Measurements from ENCODE around the gene SLC4A2. TPM values are rescaled to one million over a fixed set of nuclear protein-coding genes. Genes with fewer than 3 reads are reported as not detected.
"Not testable (repeated sequence)": the region's sequence is repeated elsewhere in the genome, so short reads cannot be mapped to it uniquely, and the experiment has no call there.

The SLC4A2 gene
- 10 to 100 TPM; 58.7 to 85.0 TPM for total RNA-seq

DNA sequence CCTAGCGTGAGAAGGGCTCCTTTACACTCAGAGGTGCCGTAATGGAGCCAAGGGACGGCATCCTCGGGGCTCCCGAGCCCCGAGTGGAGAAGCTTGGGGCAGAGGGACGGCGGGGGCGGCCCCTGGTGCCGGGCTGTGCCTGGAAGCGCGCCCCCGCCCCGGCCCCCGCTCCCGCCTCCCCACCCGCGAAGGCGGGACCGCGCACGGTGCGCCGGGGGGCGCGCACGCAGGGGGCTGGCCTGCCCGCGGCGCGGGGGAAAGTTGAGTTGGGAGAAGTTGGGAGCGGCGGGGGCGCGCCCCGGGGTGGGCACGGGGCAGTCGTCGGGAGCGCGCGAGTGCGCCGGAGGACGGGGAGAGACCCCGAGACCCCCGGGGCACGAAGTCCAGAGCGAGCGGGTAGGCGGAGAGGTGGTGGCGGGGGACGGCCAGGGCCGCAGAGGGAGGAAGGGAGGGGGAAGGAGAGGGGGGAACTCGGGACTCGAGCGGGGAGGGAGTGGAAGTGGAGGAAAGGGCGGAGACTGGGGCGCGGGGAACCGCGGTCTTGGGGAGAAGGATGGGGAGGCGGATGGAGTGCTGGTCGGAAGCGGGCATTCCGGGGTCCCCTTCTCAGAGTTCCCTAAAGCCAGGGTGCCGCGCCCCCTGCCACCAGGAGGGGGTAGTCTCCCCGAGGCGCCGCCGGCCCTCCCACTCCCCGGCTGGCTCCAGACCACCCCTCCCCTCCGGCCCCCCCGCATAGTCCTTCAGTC is at the start of gene SLC4A2:
SLC4A2 (plus strand) TSS at position 223 of the 746 bp plus-strand sequence. CDS start 2,399 bp downstream, outside the sequence.
- peak; percentile 79 for DNase-seq
- no peaks in the 10 kb centered on the region for H3K9me3 Mint-ChIP-seq (ENCODE audit: low read depth)
- ChIA-PET CTCF (interaction anchor here (0.6 to 1.0 kb wide), 6 partner anchors 8 to 185 kb away, joined by 3 to 5 read pairs (median 4); no protein-coding TSS in a partner anchor), POLR2A (interaction anchor here (0.6 kb wide), 1 partner anchor 293 kb away, joined by 4 read pairs; no protein-coding TSS in a partner anchor)
- peaks cover 28% of the 10 kb centered on the region for H3K4me1 Mint-ChIP-seq
- H3K36me3 Mint-ChIP-seq (ENCODE audit: low read depth), result peaks cover 5% of the 10 kb centered on the region
- H3K27me3 Mint-ChIP-seq, result no peaks in the 10 kb centered on the region
- peak within 1 kb of the TSS; percentile 94 for H3K27ac Mint-ChIP-seq
- peak within 1 kb of the TSS; percentile 81 for H3K4me3 Mint-ChIP-seq
- ATAC-seq, result peak; percentile 7
- intact Hi-C loops (cut with DNase I, micrococcal nuclease), result loop anchor here (2.0 to 5.0 kb wide), 5 partner anchors 41 to 1932 kb away; partner anchors contain the start of genes ZNF425 (in 1 of the 2), ZNF775 (in 1 of the 2) and ZNF862 (in 1 of the 2)

DNA sequence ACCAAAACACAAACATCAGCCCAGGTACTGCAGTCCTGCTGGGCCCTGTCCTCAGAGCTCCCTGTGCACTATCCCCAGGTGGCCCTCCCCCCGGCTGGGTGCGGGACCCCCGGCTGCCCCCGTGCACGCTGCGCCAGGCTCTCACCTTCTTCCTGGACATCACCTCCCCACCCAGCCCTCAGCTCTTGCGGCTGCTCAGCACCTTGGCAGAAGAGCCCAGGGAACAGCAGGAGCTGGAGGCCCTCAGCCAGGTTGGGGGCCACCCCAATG is 49.4 kb upstream of the SLC4A2 start:
- no peaks in the 10 kb centered on the region for H3K9me3 Mint-ChIP-seq (ENCODE audit: low read depth)
- peaks cover 5% of the 10 kb centered on the region for H3K36me3 Mint-ChIP-seq (ENCODE audit: low read depth)
- no peaks in the 10 kb centered on the region for H3K27me3 Mint-ChIP-seq
- POLR2A ChIA-PET, result interaction anchor here (0.6 kb wide), 1 partner anchor 430 kb away, joined by 3 read pairs; the partner anchor contains the start of gene CRYGN
- no peak for ATAC-seq
- intact Hi-C loops (cut with DNase I, micrococcal nuclease), result loop anchor here (5.0 kb wide), 3 partner anchors 38 to 217 kb away; partner anchors contain the start of genes ABCF2 (in 1 of the 2), CDK5 (in 1 of the 2) and SLC4A2 (in 1 of the 2)
- H3K4me1 Mint-ChIP-seq, result peaks cover 63% of the 10 kb centered on the region
- peak overlapping the region; percentile 66 for H3K4me3 Mint-ChIP-seq
- DNase-seq, result no peak
- H3K27ac Mint-ChIP-seq, result no peak overlapping the region
- CTCF ChIA-PET, result interaction anchor here (0.8 to 6.1 kb wide), 12 partner anchors 10 to 563 kb away, joined by 3 to 43 read pairs (median 4); partner anchors contain the start of gene NOS3

- Mint-ChIP-seq H3K9me3 (ENCODE audit: low read depth) (no peaks in the 10 kb centered on the region), H3K4me3 (peak overlapping the region; percentile 66), H3K36me3 (ENCODE audit: low read depth) (peaks cover 9% of the 10 kb centered on the region), H3K27ac (peak overlapping the region; percentile 82), H3K4me1 (peaks cover 68% of the 10 kb centered on the region), H3K27me3 (no peaks in the 10 kb centered on the region)
- ATAC-seq, result peak; percentile 28
- peak; percentile 66 for DNase-seq
- POLR2A ChIA-PET, result interaction anchor here (0.6 kb wide), 2 partner anchors 133 to 430 kb away, joined by 3 to 4 read pairs; partner anchors contain the start of gene CRYGN
- intact Hi-C loops (cut with DNase I, micrococcal nuclease), result loop anchor here (5.0 kb wide), 3 partner anchors 38 to 217 kb away; partner anchors contain the start of genes ABCF2 (in 1 of the 2), CDK5 (in 1 of the 2) and SLC4A2 (in 1 of the 2)
- CTCF ChIA-PET, result interaction anchor here (0.6 to 6.1 kb wide), 20 partner anchors 8 to 563 kb away, joined by 3 to 43 read pairs (median 4); partner anchors contain the start of genes ABCB8, ABCF2, FASTK and NOS3
Measured at GRCh38 chr7:151010307-151011096, 48.9 kb upstream of the SLC4A2 start.

- H3K4me3 Mint-ChIP-seq, result peak overlapping the region; percentile 66
- ATAC-seq (peak; percentile 14), DNase-seq (no peak)
- peaks cover 9% of the 10 kb centered on the region for H3K36me3 Mint-ChIP-seq (ENCODE audit: low read depth)
- H3K9me3 Mint-ChIP-seq (ENCODE audit: low read depth), result no peaks in the 10 kb centered on the region
- peaks cover 71% of the 10 kb centered on the region for H3K4me1 Mint-ChIP-seq
- ChIA-PET POLR2A (interaction anchor here (0.6 to 0.8 kb wide), 3 partner anchors 15 to 247 kb away, joined by 4 to 6 read pairs (median 4); no protein-coding TSS in a partner anchor), CTCF (interaction anchor here (0.6 to 6.1 kb wide), 15 partner anchors 8 to 564 kb away, joined by 3 to 43 read pairs (median 4); partner anchors contain the start of genes ABCB8, ABCF2, FASTK and NOS3)
- no peaks in the 10 kb centered on the region for H3K27me3 Mint-ChIP-seq
- H3K27ac Mint-ChIP-seq, result peak overlapping the region; percentile 82
- intact Hi-C loops (cut with DNase I, micrococcal nuclease), result loop anchor here (5.0 kb wide), 3 partner anchors 39 to 216 kb away; partner anchors contain the start of genes ABCF2 (in 1 of the 2), CDK5 (in 1 of the 2) and SLC4A2 (in 1 of the 2)
Measured at GRCh38 chr7:151011097-151011409, 48.3 kb upstream of the SLC4A2 start.

DNA sequence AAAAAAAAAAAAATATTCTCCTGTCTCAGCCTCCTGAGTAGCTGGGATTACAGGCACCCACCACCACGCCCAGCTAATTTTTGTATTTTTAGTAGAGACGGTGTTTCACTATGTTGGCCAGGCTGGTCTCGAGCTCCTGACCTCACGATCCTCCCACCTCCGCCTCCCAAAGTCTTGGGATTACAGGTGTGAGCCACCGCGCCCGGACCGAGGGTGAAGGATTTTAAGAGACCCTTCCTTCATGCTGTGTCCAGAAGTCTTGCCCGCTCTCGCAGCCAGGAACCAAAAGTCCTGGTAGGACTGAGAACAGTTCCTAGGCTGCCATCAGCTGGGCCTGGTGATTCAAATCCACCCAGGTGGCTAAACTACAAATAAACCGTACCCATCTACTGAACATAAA is 47.8 kb upstream of the SLC4A2 start:
- H3K9me3 Mint-ChIP-seq (ENCODE audit: low read depth); H3K27me3 Mint-ChIP-seq; DNase-seq; H3K36me3 Mint-ChIP-seq (ENCODE audit: low read depth); ATAC-seq: not testable (repeated sequence)
- ChIA-PET POLR2A (interaction anchor here (0.6 to 0.8 kb wide), 2 partner anchors 15 to 247 kb away, joined by 4 to 6 read pairs; no protein-coding TSS in a partner anchor), CTCF (interaction anchor here (0.6 to 4.0 kb wide), 9 partner anchors 15 to 155 kb away, joined by 3 to 35 read pairs (median 6); partner anchors contain the start of genes ABCB8, FASTK and NOS3)
- H3K4me3 Mint-ChIP-seq, result peak overlapping the region; percentile 26
- H3K4me1 Mint-ChIP-seq, result peaks cover 75% of the 10 kb centered on the region
- peak overlapping the region; percentile 45 for H3K27ac Mint-ChIP-seq
- intact Hi-C loops (cut with DNase I, micrococcal nuclease), result loop anchor here (2.0 to 5.0 kb wide), 4 partner anchors 37 to 216 kb away; partner anchors contain the start of genes ABCF2 (in 1 of the 2), CDK5 (in 1 of the 2) and SLC4A2 (in 1 of the 2)

- intact Hi-C loops (cut with DNase I, micrococcal nuclease), result loop anchor here (2.0 to 5.0 kb wide), 4 partner anchors 37 to 215 kb away; partner anchors contain the start of genes ABCF2 (in 1 of the 2), CDK5 (in 1 of the 2) and SLC4A2 (in 1 of the 2)
- Mint-ChIP-seq H3K4me1 (peaks cover 77% of the 10 kb centered on the region), H3K4me3 (peak overlapping the region; percentile 26), H3K27me3 (no peaks in the 10 kb centered on the region), H3K9me3 (ENCODE audit: low read depth) (no peaks in the 10 kb centered on the region), H3K36me3 (ENCODE audit: low read depth) (peaks cover 9% of the 10 kb centered on the region), H3K27ac (peak overlapping the region; percentile 45)
- POLR2A ChIA-PET, result interaction anchor here (0.8 kb wide), 1 partner anchor 14 kb away, joined by 6 read pairs; no protein-coding TSS in a partner anchor
- no peak for DNase-seq
- CTCF ChIA-PET, result interaction anchor here (0.6 to 3.2 kb wide), 6 partner anchors 16 to 98 kb away, joined by 3 to 15 read pairs (median 3); no protein-coding TSS in a partner anchor
- ATAC-seq, result no peak
Measured at GRCh38 chr7:151012031-151012692, 47.2 kb upstream of the SLC4A2 start.

- H3K36me3 Mint-ChIP-seq (ENCODE audit: low read depth), result peaks cover 9% of the 10 kb centered on the region
Measured at GRCh38 chr7:151012911-151013347, 46.5 kb upstream of the SLC4A2 start.

GRCh38 chr7:151013356-151013732 is 46.0 kb upstream of the SLC4A2 start:
- intact Hi-C loops (cut with DNase I, micrococcal nuclease), result loop anchor here (1.0 to 5.0 kb wide), 6 partner anchors 15 to 214 kb away; partner anchors contain the start of genes ABCB8 (in 1 of the 2), ABCF2 (in 1 of the 2), CDK5 (in 1 of the 2) and SLC4A2 (in 1 of the 2)
- Mint-ChIP-seq H3K36me3 (ENCODE audit: low read depth) (peaks cover 9% of the 10 kb centered on the region), H3K27me3 (no peaks in the 10 kb centered on the region), H3K4me3 (peak overlapping the region; percentile 78), H3K9me3 (ENCODE audit: low read depth) (no peaks in the 10 kb centered on the region), H3K27ac (no peak overlapping the region), H3K4me1 (peaks cover 77% of the 10 kb centered on the region)
- POLR2A ChIA-PET, result interaction anchor here (1.4 kb wide), 1 partner anchor 15 kb away, joined by 4 read pairs; the partner anchor contains the start of gene ABCB8
- DNase-seq (no peak), ATAC-seq (peak; percentile 0)
- CTCF ChIA-PET, result interaction anchor here (0.7 to 1.4 kb wide), 6 partner anchors 11 to 1448 kb away, joined by 3 to 9 read pairs (median 4); partner anchors contain the start of genes ABCB8 and ATG9B

More at GRCh38 chr7:151012911-151013347, 46.5 kb upstream of the SLC4A2 start:
- ChIA-PET POLR2A (no interaction called here), CTCF (interaction anchor here (0.6 to 1.4 kb wide), 4 partner anchors 15 to 38 kb away, joined by 3 to 9 read pairs (median 4); partner anchors contain the start of gene ABCB8)
- DNase-seq (peak; percentile 49), ATAC-seq (no peak)
- H3K27me3 Mint-ChIP-seq, result no peaks in the 10 kb centered on the region
- peak overlapping the region; percentile 22 for H3K27ac Mint-ChIP-seq
- intact Hi-C loops (cut with DNase I, micrococcal nuclease), result loop anchor here (1.0 to 5.0 kb wide), 6 partner anchors 15 to 214 kb away; partner anchors contain the start of genes ABCB8 (in 1 of the 2), ABCF2 (in 1 of the 2), CDK5 (in 1 of the 2) and SLC4A2 (in 1 of the 2)
- H3K9me3 Mint-ChIP-seq (ENCODE audit: low read depth), result no peaks in the 10 kb centered on the region
- peak overlapping the region; percentile 8 for H3K4me3 Mint-ChIP-seq
- peaks cover 77% of the 10 kb centered on the region for H3K4me1 Mint-ChIP-seq

- Mint-ChIP-seq H3K4me1 (peaks cover 77% of the 10 kb centered on the region), H3K27ac (peak overlapping the region; percentile 96), H3K36me3 (ENCODE audit: low read depth) (peaks cover 9% of the 10 kb centered on the region), H3K4me3 (peak overlapping the region; percentile 78), H3K27me3 (peaks cover 2% of the 10 kb centered on the region), H3K9me3 (ENCODE audit: low read depth) (no peaks in the 10 kb centered on the region)
- intact Hi-C loops (cut with DNase I, micrococcal nuclease), result loop anchor here (1.0 to 5.0 kb wide), 7 partner anchors 14 to 213 kb away; partner anchors contain the start of genes ABCB8 (in 2 of the 2), ABCF2 (in 1 of the 2), CDK5 (in 1 of the 2) and SLC4A2 (in 1 of the 2)
- DNase-seq (peak; percentile 95), ATAC-seq (peak; percentile 47)
- POLR2A ChIA-PET, result interaction anchor here (0.6 to 1.4 kb wide), 2 partner anchors 15 to 19 kb away, joined by 4 read pairs; partner anchors contain the start of gene ABCB8
- CTCF ChIA-PET, result interaction anchor here (0.7 to 1.7 kb wide), 7 partner anchors 10 to 1447 kb away, joined by 3 to 9 read pairs (median 4); partner anchors contain the start of genes ABCB8 and ATG9B
Measured at GRCh38 chr7:151013733-151014497, 45.5 kb upstream of the SLC4A2 start.

Data from activated CD4-positive, alpha-beta T cell treated with anti-CD3 and anti-CD28 coated beads for 36 hours (primary cell).